Stomach smooth muscle (tissue), 2 donors: ENCODE data around the gene PRG2.
"Not testable (repeated sequence)": the region's sequence is repeated elsewhere in the genome, so short reads cannot be mapped to it uniquely, and the experiment has no call there.

ENCODE experiments used
- H3K27ac ChIP-seq: one replicate; pipeline ENCODE4 v1.7.0; 2013; ENCODE audit warnings: mild to moderate bottlenecking, low read length, inconsistent platforms
- H3K27me3 ChIP-seq, 2 donors: one replicate each; pipeline ENCODE4 v1.7.0; 2013; ENCODE audit warnings: low read length in 2 of 2; ENCODE audit not compliant: insufficient read depth in 2 of 2, control insufficient read depth in 1 of 2
- H3K36me3 ChIP-seq, 2 donors: one replicate each; pipeline ENCODE4 v1.7.0; 2013; ENCODE audit warnings: low read length in 2 of 2; ENCODE audit not compliant: control insufficient read depth in 2 of 2, insufficient read depth in 2 of 2
- H3K4me1 ChIP-seq: one replicate; pipeline ENCODE4 v1.7.0; 2013; ENCODE audit warnings: low read length; ENCODE audit not compliant: control insufficient read depth, insufficient read depth
- H3K4me3 ChIP-seq, 2 donors: one replicate each; pipeline ENCODE4 v1.7.0; 2013; ENCODE audit warnings: low read length in 2 of 2
- H3K9ac ChIP-seq, 2 donors: one replicate each; pipeline ENCODE4 v1.7.0; 2013; ENCODE audit warnings: low read length in 2 of 2, mild to moderate bottlenecking in 1 of 2
- H3K9me3 ChIP-seq, 2 donors: one replicate each; pipeline ENCODE4 v1.7.0; 2013; ENCODE audit warnings: low read length in 2 of 2; ENCODE audit not compliant: control insufficient read depth in 2 of 2
- donor health status: healthy.
- donor health status: Pancreatic carcinoma.

PRG2 gene

DNA sequence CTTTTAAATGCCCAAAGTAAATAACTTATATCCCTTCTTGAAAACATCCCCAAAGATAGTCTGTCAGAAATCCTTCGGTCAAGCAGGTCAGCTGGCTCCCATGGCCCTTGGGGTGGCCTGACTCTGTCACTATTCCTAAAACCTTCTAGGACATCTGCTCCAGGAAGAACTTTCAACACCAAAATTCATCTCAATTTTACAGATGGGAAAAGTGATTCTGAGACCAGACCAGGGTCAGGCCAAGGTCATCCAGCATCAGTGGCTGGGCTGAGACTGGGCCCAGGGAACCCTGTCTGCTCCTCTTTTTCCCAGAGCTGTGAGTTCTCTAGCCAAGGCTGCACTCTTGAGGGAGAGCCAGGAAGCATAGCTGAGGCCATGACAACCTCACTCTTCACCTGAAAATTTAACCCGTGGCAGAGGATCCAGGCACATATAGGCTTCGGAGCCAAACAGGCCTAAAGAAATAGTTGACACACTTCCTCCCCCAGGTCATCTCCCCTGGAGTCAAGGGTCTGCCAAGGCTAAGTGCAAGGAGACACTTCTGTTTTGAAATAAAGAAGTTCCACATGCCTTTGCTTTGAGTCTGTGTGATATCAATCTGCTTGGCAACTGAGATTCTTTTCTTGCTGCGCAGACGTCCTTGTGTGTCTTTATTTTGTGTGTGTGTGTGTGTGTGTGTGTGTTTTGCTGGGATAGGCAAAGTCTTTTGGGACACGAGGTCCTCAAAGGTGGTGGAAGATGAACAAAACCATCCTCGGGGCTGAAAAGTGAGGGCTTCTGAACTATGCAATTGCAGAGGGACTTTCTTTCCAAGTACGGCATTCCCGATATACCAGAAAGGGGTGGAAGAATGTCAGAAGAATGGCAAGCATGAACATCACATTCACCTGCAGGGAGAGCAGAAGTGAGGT lies 16.8 kb upstream of the PRG2 start:
- Histone ChIP-seq H3K9me3 (no peaks in the 10 kb centered on the region), H3K9ac (no peak overlapping the region), H3K4me1 (no peaks in the 10 kb centered on the region), H3K27me3 (no peaks in the 10 kb centered on the region), H3K36me3 (peaks cover 32 to 36% of the 10 kb centered on the region in 2 donors), H3K27ac (no peak overlapping the region), H3K4me3 (no peak overlapping the region)

DNA sequence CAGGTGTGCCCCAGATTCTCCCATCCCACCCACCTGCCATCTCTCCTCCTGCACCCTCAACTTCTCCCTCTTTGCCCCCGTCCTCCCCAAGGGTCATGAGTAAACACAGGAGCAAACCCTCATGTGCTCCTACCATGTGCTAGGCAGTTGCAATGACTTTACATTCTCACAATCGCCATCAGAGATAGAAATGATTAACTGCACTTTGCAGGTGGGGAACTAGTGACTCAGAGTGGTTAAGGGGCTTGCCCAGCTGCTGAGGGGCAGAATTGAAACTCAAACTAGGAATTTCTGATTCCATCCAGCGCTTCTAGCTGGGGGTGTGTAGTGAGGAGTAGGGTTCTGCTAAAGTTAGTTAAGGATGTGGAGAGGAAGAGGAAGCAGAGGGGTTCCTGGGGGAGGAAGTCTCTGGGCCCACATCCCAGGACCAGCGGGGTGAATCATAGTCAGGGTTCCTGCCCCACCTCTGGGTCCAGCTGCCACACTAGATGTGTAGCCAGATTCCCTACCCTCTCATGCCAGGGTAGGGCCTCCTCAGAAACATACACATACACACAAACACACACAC lies 16.0 kb upstream of the PRG2 start:
- Histone ChIP-seq H3K4me3 (no peak overlapping the region), H3K27me3 (no peaks in the 10 kb centered on the region), H3K4me1 (no peaks in the 10 kb centered on the region), H3K27ac (no peak overlapping the region), H3K9ac (no peak overlapping the region), H3K36me3 (peaks cover 32 to 36% of the 10 kb centered on the region in 2 donors), H3K9me3 (no peaks in the 10 kb centered on the region)

DNA sequence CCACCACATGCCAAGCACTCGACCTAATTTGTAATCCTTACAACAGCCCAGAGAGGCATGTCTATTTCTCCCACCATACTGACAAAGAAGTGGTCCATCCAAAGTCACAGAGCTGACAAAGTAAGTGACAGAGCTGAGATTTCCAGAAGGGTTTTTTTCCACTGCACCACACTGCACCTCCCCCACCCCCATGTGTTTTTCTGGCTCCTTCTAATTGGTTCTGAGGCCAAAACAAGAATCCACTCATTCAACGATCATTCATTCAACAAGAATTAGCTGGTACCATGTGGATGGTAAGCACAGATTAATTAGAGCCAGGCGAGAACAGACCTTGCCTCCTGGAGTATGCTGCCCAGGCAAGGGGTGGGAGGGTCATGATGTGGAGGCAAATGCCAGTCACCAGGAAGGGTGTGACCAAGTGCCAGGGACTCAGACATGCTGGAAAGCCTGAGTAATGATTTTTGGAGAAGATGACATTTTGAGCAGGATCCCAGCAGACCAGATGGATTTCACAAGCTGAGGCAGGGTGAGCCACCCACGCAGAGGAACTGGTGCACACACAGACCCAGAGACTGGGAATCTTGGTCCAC lies 14.9 kb upstream of the PRG2 start:
- H3K27ac ChIP-seq: no peak overlapping the region
- no peak overlapping the region for H3K4me3 ChIP-seq
- no peak overlapping the region for H3K9ac ChIP-seq
- H3K4me1 ChIP-seq: no peaks in the 10 kb centered on the region
- peaks cover 0 to 3% of the 10 kb centered on the region in 2 donors for H3K27me3 ChIP-seq
- H3K36me3 ChIP-seq: peaks cover 32 to 34% of the 10 kb centered on the region in 2 donors
- H3K9me3 ChIP-seq: no peaks in the 10 kb centered on the region

DNA sequence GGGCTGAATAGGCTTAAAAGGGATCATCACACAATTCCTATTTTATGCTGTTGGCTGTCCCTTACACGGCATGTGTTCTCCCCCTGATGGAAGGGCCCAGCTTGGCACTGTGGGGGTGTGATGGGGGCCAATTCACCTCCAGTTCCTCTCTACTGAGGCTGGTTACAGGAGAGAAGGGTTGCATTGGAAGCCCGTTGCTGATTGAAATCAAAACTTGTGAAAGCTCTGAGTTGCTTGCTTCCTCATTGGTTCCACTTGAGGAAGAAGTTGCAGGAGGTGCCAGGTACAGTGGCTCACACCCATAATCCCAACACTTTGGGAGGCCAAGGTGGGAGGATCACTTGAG lies 13.3 kb upstream of the PRG2 start:
- Histone ChIP-seq H3K27me3 (peaks cover 0 to 3% of the 10 kb centered on the region in 2 donors), H3K9me3 (no peaks in the 10 kb centered on the region), H3K36me3 (peaks cover 19 to 21% of the 10 kb centered on the region in 2 donors), H3K4me1 (no peaks in the 10 kb centered on the region), H3K4me3 (no peak overlapping the region), H3K27ac (no peak overlapping the region), H3K9ac (no peak overlapping the region)

DNA sequence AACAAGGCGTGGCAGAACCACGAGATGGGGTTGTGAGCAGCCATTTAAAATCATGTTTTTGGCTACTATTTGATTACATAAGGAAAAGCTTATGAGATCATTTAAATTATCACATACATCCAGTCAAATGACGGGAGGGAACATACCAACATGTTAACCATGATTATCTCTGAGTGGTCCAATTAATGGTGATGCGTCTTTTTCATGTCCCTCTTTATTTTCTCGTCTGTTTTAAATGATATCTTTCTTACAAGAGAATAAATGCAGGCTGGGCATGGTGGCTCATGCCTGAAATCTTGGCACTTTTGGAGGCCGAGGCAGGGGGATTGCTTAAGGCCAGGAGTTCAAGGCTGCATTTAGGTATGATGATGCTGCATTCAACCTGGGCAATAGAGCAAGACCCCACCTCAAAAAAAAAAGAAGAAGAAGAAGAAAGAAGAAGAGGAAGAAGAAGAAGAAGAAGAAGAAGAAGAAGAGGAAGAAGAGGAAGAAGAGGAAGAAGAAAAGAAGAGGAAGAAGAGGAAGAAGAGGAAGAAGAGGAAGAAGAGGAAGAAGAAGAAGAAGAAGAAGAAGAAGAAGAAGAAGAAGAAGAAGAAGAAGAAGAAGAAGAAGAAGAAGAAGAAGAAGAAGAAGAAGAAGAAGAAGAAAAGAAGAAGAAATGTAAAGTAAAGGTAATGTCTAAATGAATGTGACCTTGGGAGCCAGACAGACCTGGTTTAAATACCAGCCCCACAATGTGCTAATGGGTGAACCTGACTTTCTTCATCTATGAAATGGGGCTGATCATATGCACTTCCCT lies 12.8 kb upstream of the PRG2 start:
- not testable (repeated sequence) for H3K4me3 ChIP-seq, H3K27me3 ChIP-seq, H3K27ac ChIP-seq, H3K9me3 ChIP-seq, H3K4me1 ChIP-seq, H3K9ac ChIP-seq
- H3K36me3 ChIP-seq: peaks cover 13 to 17% of the 10 kb centered on the region in 2 donors

DNA sequence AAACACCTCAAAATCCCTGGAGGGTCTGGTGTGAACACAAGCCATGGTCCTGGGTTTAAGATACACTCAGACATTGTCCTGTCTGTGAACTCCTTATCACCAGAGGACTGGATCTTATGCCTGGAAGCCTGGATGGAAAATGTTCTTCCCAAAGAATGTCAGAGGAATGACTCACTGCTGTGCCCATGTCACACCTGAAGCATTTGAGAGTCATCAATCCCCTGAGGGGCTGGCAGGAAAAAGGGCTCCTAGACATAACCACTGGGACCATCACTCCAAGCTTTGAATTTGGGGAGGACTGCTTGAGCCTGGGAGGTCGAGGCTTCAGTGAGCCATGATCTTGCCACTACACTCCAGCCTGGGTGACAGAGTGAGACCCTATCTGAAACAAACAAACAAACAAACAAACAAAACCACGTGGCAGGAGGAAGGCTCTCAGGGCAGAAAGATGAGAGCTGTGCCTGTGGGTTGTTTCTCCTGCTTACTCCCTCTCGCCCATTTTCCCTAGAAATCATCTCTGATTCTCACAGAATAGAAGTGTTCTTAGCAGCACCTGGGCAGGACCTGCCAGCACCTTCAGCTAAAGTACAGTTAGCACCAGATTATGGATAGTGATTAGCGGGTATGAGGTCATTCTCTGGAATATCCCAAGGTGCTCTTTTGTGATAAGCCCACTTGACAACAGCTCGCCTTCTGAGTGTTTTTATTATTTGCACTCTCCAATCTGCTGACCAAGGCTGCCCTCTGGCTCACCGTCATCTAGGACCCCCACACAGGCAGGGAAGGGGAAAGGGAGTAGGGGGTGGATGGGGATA lies 11.9 kb upstream of the PRG2 start:
- Histone ChIP-seq H3K9me3 (no peaks in the 10 kb centered on the region), H3K4me1 (no peaks in the 10 kb centered on the region), H3K9ac (no peak overlapping the region), H3K27ac (no peak overlapping the region), H3K36me3 (peaks cover 5 to 9% of the 10 kb centered on the region in 2 donors), H3K4me3 (no peak overlapping the region), H3K27me3 (peaks cover 0 to 7% of the 10 kb centered on the region in 2 donors)

DNA sequence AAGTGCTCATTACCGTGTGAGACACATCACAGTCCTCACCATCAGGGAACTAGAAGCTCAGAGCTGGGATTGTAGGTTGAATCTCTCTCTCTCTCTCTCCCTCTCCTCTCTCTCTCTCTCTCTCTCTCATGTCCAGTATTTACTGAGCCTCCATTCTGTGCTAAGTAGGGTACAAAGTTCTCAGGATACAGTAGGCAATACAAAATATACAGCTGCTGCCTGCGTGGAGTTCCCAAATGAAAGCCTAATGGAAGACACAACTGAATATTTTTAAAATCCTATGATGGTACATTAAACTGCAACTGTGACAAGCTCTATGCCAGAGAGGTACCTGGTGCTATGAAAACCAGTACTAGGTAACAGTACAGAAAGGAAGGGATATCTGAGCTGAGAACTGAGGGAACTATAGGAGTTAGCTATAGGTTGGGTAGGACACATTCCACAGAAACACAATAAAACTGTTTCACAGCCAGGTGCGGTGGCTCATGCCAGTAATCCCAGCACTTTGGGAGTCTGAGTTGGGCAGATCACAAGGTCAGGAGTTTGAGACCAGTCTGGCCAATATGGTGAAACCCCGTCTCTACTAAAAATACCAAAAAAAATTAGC lies 9.6 kb upstream of the PRG2 start:
- Histone ChIP-seq H3K27ac (no peak overlapping the region), H3K4me1 (no peaks in the 10 kb centered on the region), H3K36me3 (no peaks in the 10 kb centered on the region), H3K9ac (no peak overlapping the region), H3K9me3 (peaks cover 0 to 2% of the 10 kb centered on the region in 2 donors), H3K4me3 (no peak overlapping the region), H3K27me3 (peaks cover 2 to 8% of the 10 kb centered on the region in 2 donors)

DNA sequence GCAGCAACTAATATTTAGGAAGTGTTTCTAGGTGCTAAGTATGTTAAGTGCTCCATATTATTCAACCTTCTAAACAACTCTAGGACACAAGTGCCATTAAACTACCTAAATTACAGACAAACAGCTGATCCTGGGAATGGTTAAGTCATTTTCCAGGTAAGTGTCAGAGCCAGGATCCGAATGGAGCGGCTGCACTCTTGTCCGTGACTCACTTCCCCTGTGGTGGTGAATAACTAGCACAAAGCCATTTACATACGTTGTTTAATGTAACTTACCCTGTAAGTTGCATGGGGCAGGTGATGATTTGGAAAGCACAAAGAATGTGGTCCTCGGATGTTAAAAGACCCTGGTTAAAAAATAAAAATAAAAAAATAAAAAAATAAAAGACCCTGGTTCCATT lies 8.8 kb upstream of the PRG2 start:
- Histone ChIP-seq H3K9me3 (peaks cover 0 to 2% of the 10 kb centered on the region in 2 donors), H3K4me3 (no peak overlapping the region)

DNA sequence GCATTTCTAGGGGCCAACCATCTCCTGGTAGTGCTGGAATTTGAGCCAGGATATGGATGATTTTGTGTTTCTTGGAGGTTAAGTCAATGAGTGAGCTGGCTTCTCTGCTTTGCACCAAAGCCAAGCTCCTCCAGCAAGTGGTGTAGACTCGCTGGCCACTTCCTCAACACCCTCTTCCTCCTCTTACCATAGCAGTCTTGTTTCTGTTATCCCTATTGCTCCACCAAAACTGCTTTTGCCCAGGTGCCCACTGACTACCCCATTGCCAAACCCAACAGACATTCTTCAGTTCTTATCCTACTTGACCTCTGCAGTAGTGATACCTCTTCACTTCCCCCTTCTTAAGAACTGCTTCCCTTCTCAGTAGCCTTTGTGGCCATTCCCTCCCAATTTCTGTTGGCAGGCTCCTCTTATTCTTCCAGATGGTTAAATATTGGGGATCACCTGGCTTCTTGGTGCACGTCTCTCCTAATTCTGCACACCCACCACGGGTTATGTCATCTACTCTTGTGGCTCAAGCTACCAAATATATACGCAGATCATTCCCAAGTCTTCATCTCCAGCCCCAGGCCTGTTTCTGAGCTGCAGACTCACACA lies 7.0 kb upstream of the PRG2 start:
- H3K36me3 ChIP-seq: no peaks in the 10 kb centered on the region
- H3K9ac ChIP-seq: no peak overlapping the region
- peaks cover 2 to 8% of the 10 kb centered on the region in 2 donors for H3K27me3 ChIP-seq
- no peaks in the 10 kb centered on the region for H3K4me1 ChIP-seq
- no peak overlapping the region for H3K4me3 ChIP-seq
- peaks cover 0 to 2% of the 10 kb centered on the region in 2 donors for H3K9me3 ChIP-seq
- H3K27ac ChIP-seq: no peak overlapping the region

More for the DNA sequence above, 8.8 kb upstream of the PRG2 start:
- Histone ChIP-seq H3K36me3 (no peaks in the 10 kb centered on the region), H3K4me1 (no peaks in the 10 kb centered on the region), H3K27me3 (peaks cover 2 to 8% of the 10 kb centered on the region in 2 donors), H3K27ac (no peak overlapping the region), H3K9ac (no peak overlapping the region)
